Measurements from ENCODE around the gene NUP37.

Gene NUP37

GRCh38 chr12:102050660-102051430 is 69.1 kb downstream of the NUP37 start:
- Histone ChIP-seq H3K36me3 (peaks cover 83% of the 10 kb centered on the region), H3K4me3 (ENCODE audit: low read depth in 1 of 2, low read length in 1 of 2) (no peak overlapping the region), H3K27ac (no peak overlapping the region), H3K9me3 (no peaks in the 10 kb centered on the region), H3K27me3 (no peaks in the 10 kb centered on the region), H3K4me1 (ENCODE audit: control insufficient read depth in 1 of 2, insufficient read depth in 1 of 2, low read depth in 1 of 2, low read length in 1 of 2) (no peaks in the 10 kb centered on the region)
- no peak for TF ChIP-seq CTCF (IDR thresholded peaks at IDR 0.05)

GRCh38 chr12:102043928-102044327 is 76.0 kb downstream of the NUP37 start:
- no peak for TF ChIP-seq CTCF (IDR thresholded peaks at IDR 0.05)
- peaks cover 85% of the 10 kb centered on the region for H3K36me3 ChIP-seq

GRCh38 chr12:102033991-102034745 is 85.7 kb downstream of the NUP37 start:
- TF ChIP-seq CTCF (IDR thresholded peaks at IDR 0.05): no peak
- Histone ChIP-seq H3K9me3 (no peaks in the 10 kb centered on the region), H3K4me1 (ENCODE audit: control insufficient read depth in 1 of 2, insufficient read depth in 1 of 2, low read depth in 1 of 2, low read length in 1 of 2) (no peaks in the 10 kb centered on the region), H3K4me3 (ENCODE audit: low read depth in 1 of 2, low read length in 1 of 2) (no peak overlapping the region), H3K27ac (no peak overlapping the region), H3K27me3 (no peaks in the 10 kb centered on the region), H3K36me3 (peaks cover 71% of the 10 kb centered on the region)

More at GRCh38 chr12:102043928-102044327, 76.0 kb downstream of the NUP37 start:
- no peaks in the 10 kb centered on the region for H3K27me3 ChIP-seq
- no peak overlapping the region for H3K27ac ChIP-seq
- no peaks in the 10 kb centered on the region for H3K4me1 ChIP-seq (ENCODE audit: control insufficient read depth in 1 of 2, insufficient read depth in 1 of 2, low read depth in 1 of 2, low read length in 1 of 2)
- no peak overlapping the region for H3K4me3 ChIP-seq (ENCODE audit: low read depth in 1 of 2, low read length in 1 of 2)
- no peaks in the 10 kb centered on the region for H3K9me3 ChIP-seq

GRCh38 chr12:102031852-102032251 is 88.1 kb downstream of the NUP37 start:
- Histone ChIP-seq H3K4me1 (ENCODE audit: control insufficient read depth in 1 of 2, insufficient read depth in 1 of 2, low read depth in 1 of 2, low read length in 1 of 2) (no peaks in the 10 kb centered on the region), H3K9me3 (no peaks in the 10 kb centered on the region), H3K4me3 (ENCODE audit: low read depth in 1 of 2, low read length in 1 of 2) (no peak overlapping the region), H3K27ac (no peak overlapping the region), H3K36me3 (peaks cover 53% of the 10 kb centered on the region), H3K27me3 (no peaks in the 10 kb centered on the region)
- no peak for TF ChIP-seq CTCF (IDR thresholded peaks at IDR 0.05)

- Histone ChIP-seq H3K36me3 (peaks cover 45% of the 10 kb centered on the region), H3K4me3 (ENCODE audit: low read depth in 1 of 2, low read length in 1 of 2) (no peak overlapping the region), H3K27me3 (no peaks in the 10 kb centered on the region), H3K27ac (no peak overlapping the region), H3K9me3 (no peaks in the 10 kb centered on the region), H3K4me1 (ENCODE audit: control insufficient read depth in 1 of 2, insufficient read depth in 1 of 2, low read depth in 1 of 2, low read length in 1 of 2) (no peaks in the 10 kb centered on the region)
- TF ChIP-seq CTCF (IDR thresholded peaks at IDR 0.05): no peak
Measured at GRCh38 chr12:102029141-102029540, 90.8 kb downstream of the NUP37 start.
